Left ventricle myocardium inferior (tissue), 1 donor: ENCODE results near the gene DCLK1. TPM values are rescaled to one million over a fixed set of nuclear protein-coding genes. Genes with fewer than 3 reads are reported as not detected.
A peak's percentile ranks its signal among the peaks of the same experiment; 100 is the strongest.

Experiments
- DNase-seq: peaks from one replicate; pipeline ENCODE4 v3.0.0-alpha.2; 2020
- H3K27ac ChIP-seq: fragments of 200-600 bp; replicated peaks from 2 replicates; pipeline ENCODE4 v1.8.0; 2021
- H3K27me3 ChIP-seq: fragments of 200-600 bp; 2 replicates; pipeline ENCODE4 v1.8.0; 2021; ENCODE audit warnings: low read depth
- H3K36me3 ChIP-seq: fragments of 200-600 bp; 2 replicates; pipeline ENCODE4 v1.8.0; 2021
- H3K4me1 ChIP-seq: fragments of 200-600 bp; 2 replicates; pipeline ENCODE4 v1.8.0; 2021
- H3K4me3 ChIP-seq: fragments of 200-600 bp; 2 replicates; pipeline ENCODE4 v1.8.0; 2021; ENCODE audit warnings: mild to moderate bottlenecking, moderate library complexity
- H3K9me3 ChIP-seq: fragments of 200-600 bp; replicated peaks from 2 replicates; pipeline ENCODE4 v1.8.0; 2021
- CTCF ChIP-seq: fragments of 200-600 bp; IDR thresholded peaks from 2 replicates; pipeline ENCODE4 v1.8.0; 2021; ENCODE audit warnings: antibody characterized with exemption, mild to moderate bottlenecking, borderline replicate concordance
- intact Hi-C: fragments of 100-400 bp; cut with micrococcal nuclease; formaldehyde crosslinking; loops from one replicate; pipeline ENCODE4 v1.11.0; 2022
- total RNA-seq: library from RNA; stranded (reverse); fragmentation: NEBNext Ultra II Directional; extraction: Animal tissue kit (Norgen Biotek cat#: 25700); gene quantifications from one replicate; pipeline ENCODE4 v1.2.1, GENCODE V29; 2021
- donor health status: DM: no; HTN: yes; CAD: no; lungs with severe emphysema.

Gene DCLK1
- total RNA-seq, 1 donor from 2014 or later = 8.4 TPM

- intact Hi-C loops = loop anchor here (10.0 kb wide), 1 partner anchor 133 kb away; no protein-coding TSS in a partner anchor
- Histone ChIP-seq H3K36me3 (no peaks in the 10 kb centered on the region), H3K27me3 (no peaks in the 10 kb centered on the region), H3K4me1 (peaks cover 39% of the 10 kb centered on the region), H3K27ac (peak overlapping the region; percentile 56), H3K9me3 (no peaks in the 10 kb centered on the region), H3K4me3 (no peak overlapping the region)
- no peak for TF ChIP-seq CTCF
- no peak for DNase-seq
These were observed 173.2 kb downstream of the DCLK1 start for GRCh38 chr13:35957996-35958395.

- no peak overlapping the region for H3K4me3 ChIP-seq
- no peaks in the 10 kb centered on the region for H3K36me3 ChIP-seq
- H3K4me1 ChIP-seq = peaks cover 39% of the 10 kb centered on the region
- no peaks in the 10 kb centered on the region for H3K9me3 ChIP-seq
- H3K27ac ChIP-seq = peak overlapping the region; percentile 56
- intact Hi-C loops = loop anchor here (10.0 kb wide), 1 partner anchor 132 kb away; no protein-coding TSS in a partner anchor
- H3K27me3 ChIP-seq = no peaks in the 10 kb centered on the region
- TF ChIP-seq CTCF = no peak
- DNase-seq = no peak
These were observed 173.9 kb downstream of the DCLK1 start for GRCh38 chr13:35957241-35957731.

GRCh38 chr13:35956074-35956473, 175.1 kb downstream of the DCLK1 start:
- Histone ChIP-seq H3K9me3 (no peaks in the 10 kb centered on the region), H3K27me3 (no peaks in the 10 kb centered on the region), H3K4me1 (peaks cover 39% of the 10 kb centered on the region), H3K36me3 (no peaks in the 10 kb centered on the region), H3K27ac (peak overlapping the region; percentile 56), H3K4me3 (no peak overlapping the region)
- TF ChIP-seq CTCF = no peak
- intact Hi-C loops = loop anchor here (10.0 kb wide), 1 partner anchor 131 kb away; no protein-coding TSS in a partner anchor
- DNase-seq = no peak

GRCh38 chr13:35954207-35954560, 177.0 kb downstream of the DCLK1 start:
- H3K9me3 ChIP-seq = no peaks in the 10 kb centered on the region
- intact Hi-C loops = loop anchor here (10.0 kb wide), 1 partner anchor 129 kb away; no protein-coding TSS in a partner anchor
- peak overlapping the region; percentile 21 for H3K27ac ChIP-seq
- H3K4me1 ChIP-seq = peaks cover 34% of the 10 kb centered on the region
- H3K27me3 ChIP-seq = no peaks in the 10 kb centered on the region
- no peak for DNase-seq
- no peak for TF ChIP-seq CTCF
- no peaks in the 10 kb centered on the region for H3K36me3 ChIP-seq
- no peak overlapping the region for H3K4me3 ChIP-seq

- Histone ChIP-seq H3K4me3 (peak overlapping the region; percentile 36), H3K27ac (peak overlapping the region; percentile 21), H3K27me3 (no peaks in the 10 kb centered on the region), H3K36me3 (no peaks in the 10 kb centered on the region), H3K9me3 (no peaks in the 10 kb centered on the region), H3K4me1 (peaks cover 34% of the 10 kb centered on the region)
- DNase-seq = peak; percentile 73
- TF ChIP-seq CTCF = peak; percentile 77
- intact Hi-C loops = loop anchor here (10.0 kb wide), 1 partner anchor 129 kb away; no protein-coding TSS in a partner anchor
These were observed 177.5 kb downstream of the DCLK1 start for GRCh38 chr13:35953537-35954206.
